HUES64 (cell line): ENCODE results near the gene CHST11.

Source experiments
- H3K27ac ChIP-seq: 2 replicates; pipeline ENCODE4 v1.7.0; 2013; ENCODE audit warnings: low read depth, low read length, inconsistent platforms
- H3K27me3 ChIP-seq: 2 replicates; pipeline ENCODE4 v1.6.1; 2013; ENCODE audit warnings: mild to moderate bottlenecking, low read length; ENCODE audit not compliant: insufficient read depth
- H3K36me3 ChIP-seq: 2 replicates; pipeline ENCODE4 v1.6.1; 2013; ENCODE audit warnings: mild to moderate bottlenecking, low read length; ENCODE audit not compliant: insufficient read depth
- H3K4me1 ChIP-seq: 2 replicates; pipeline ENCODE4 v1.6.1; 2013; ENCODE audit warnings: mild to moderate bottlenecking, low read length, moderate library complexity; ENCODE audit not compliant: insufficient read depth
- H3K4me3 ChIP-seq: 2 replicates; pipeline ENCODE4 v1.5.1; 2013; ENCODE audit warnings: mild to moderate bottlenecking, low read length, moderate library complexity
- H3K9ac ChIP-seq: 2 replicates; pipeline ENCODE4 v1.6.1; 2013; ENCODE audit warnings: mild to moderate bottlenecking, low read depth, low read length
- H3K9me3 ChIP-seq: 2 replicates; pipeline ENCODE4 v1.6.1; 2013; ENCODE audit warnings: low read depth, low read length; ENCODE audit not compliant: insufficient read depth
- WGBS: fragments of 150-250, 120-280 bp; methylation state at CpG from one replicate; pipeline ENCODE4 v1.1.7; 2013; ENCODE audit warnings: missing lambda C conversion rate; 5-methylcytosine and 5-hydroxymethylcytosine counted together

The CHST11 gene

GRCh38 chr12:104482748-104483147 is 26.0 kb downstream of the CHST11 start:
- WGBS = 92% methylated on average over 4 of the region's 4 CpGs
- Histone ChIP-seq H3K9me3 (no peaks in the 10 kb centered on the region), H3K9ac (no peak overlapping the region), H3K27ac (no peak overlapping the region), H3K4me1 (no peaks in the 10 kb centered on the region), H3K4me3 (no peak overlapping the region), H3K36me3 (no peaks in the 10 kb centered on the region), H3K27me3 (no peaks in the 10 kb centered on the region)

GRCh38 chr12:104484079-104484478 is 27.3 kb downstream of the CHST11 start:
- Histone ChIP-seq H3K4me3 (no peak overlapping the region), H3K9ac (no peak overlapping the region), H3K27ac (no peak overlapping the region), H3K27me3 (no peaks in the 10 kb centered on the region), H3K36me3 (no peaks in the 10 kb centered on the region), H3K9me3 (no peaks in the 10 kb centered on the region), H3K4me1 (no peaks in the 10 kb centered on the region)
- 91% methylated on average over 2 of the region's 2 CpGs for WGBS

- Histone ChIP-seq H3K4me1 (no peaks in the 10 kb centered on the region), H3K27me3 (no peaks in the 10 kb centered on the region), H3K9me3 (no peaks in the 10 kb centered on the region), H3K27ac (no peak overlapping the region), H3K4me3 (no peak overlapping the region), H3K36me3 (no peaks in the 10 kb centered on the region), H3K9ac (no peak overlapping the region)
- 90% methylated on average over 13 of the region's 13 CpGs for WGBS
These were observed 29.1 kb downstream of the CHST11 start for GRCh38 chr12:104485651-104486362.

- 92% methylated on average over 7 of the region's 7 CpGs for WGBS
- no peaks in the 10 kb centered on the region for H3K4me1 ChIP-seq
- H3K4me3 ChIP-seq = no peak overlapping the region
- H3K27ac ChIP-seq = no peak overlapping the region
- no peak overlapping the region for H3K9ac ChIP-seq
- no peaks in the 10 kb centered on the region for H3K27me3 ChIP-seq
- no peaks in the 10 kb centered on the region for H3K9me3 ChIP-seq
- no peaks in the 10 kb centered on the region for H3K36me3 ChIP-seq
These were observed 29.6 kb downstream of the CHST11 start for GRCh38 chr12:104486363-104486750.

GRCh38 chr12:104486943-104487819 is 30.4 kb downstream of the CHST11 start:
- WGBS = 91% methylated on average over 8 of the region's 9 CpGs
- H3K9me3 ChIP-seq = no peaks in the 10 kb centered on the region
- H3K27me3 ChIP-seq = no peaks in the 10 kb centered on the region
- no peak overlapping the region for H3K27ac ChIP-seq
- no peaks in the 10 kb centered on the region for H3K4me1 ChIP-seq
- no peak overlapping the region for H3K9ac ChIP-seq
- H3K4me3 ChIP-seq = no peak overlapping the region
- no peaks in the 10 kb centered on the region for H3K36me3 ChIP-seq

GRCh38 chr12:104488374-104488773 is 31.6 kb downstream of the CHST11 start:
- H3K9me3 ChIP-seq = no peaks in the 10 kb centered on the region
- no peaks in the 10 kb centered on the region for H3K27me3 ChIP-seq
- H3K27ac ChIP-seq = no peak overlapping the region
- no peaks in the 10 kb centered on the region for H3K4me1 ChIP-seq
- whole genome bisulfite sequencing = 93% methylated on average over 13 of the region's 13 CpGs
- no peak overlapping the region for H3K4me3 ChIP-seq
- H3K9ac ChIP-seq = no peak overlapping the region
- H3K36me3 ChIP-seq = no peaks in the 10 kb centered on the region

GRCh38 chr12:104490186-104490585 is 33.4 kb downstream of the CHST11 start:
- H3K4me3 ChIP-seq = no peak overlapping the region
- no peaks in the 10 kb centered on the region for H3K9me3 ChIP-seq
- WGBS = 100% methylated on average over 1 of the region's 4 CpGs
- no peaks in the 10 kb centered on the region for H3K4me1 ChIP-seq
- no peak overlapping the region for H3K9ac ChIP-seq
- no peaks in the 10 kb centered on the region for H3K27me3 ChIP-seq
- H3K36me3 ChIP-seq = no peaks in the 10 kb centered on the region
- no peak overlapping the region for H3K27ac ChIP-seq

GRCh38 chr12:104490850-104491249 is 34.1 kb downstream of the CHST11 start:
- Histone ChIP-seq H3K9me3 (no peaks in the 10 kb centered on the region), H3K4me1 (no peaks in the 10 kb centered on the region), H3K36me3 (no peaks in the 10 kb centered on the region), H3K27ac (no peak overlapping the region), H3K4me3 (no peak overlapping the region), H3K27me3 (no peaks in the 10 kb centered on the region), H3K9ac (no peak overlapping the region)
- 63% methylated on average over 2 of the region's 3 CpGs for WGBS

GRCh38 chr12:104493496-104493895 is 36.7 kb downstream of the CHST11 start:
- 91% methylated on average over 7 of the region's 7 CpGs for WGBS
- Histone ChIP-seq H3K4me3 (no peak overlapping the region), H3K4me1 (no peaks in the 10 kb centered on the region), H3K9ac (no peak overlapping the region), H3K27ac (no peak overlapping the region), H3K36me3 (no peaks in the 10 kb centered on the region), H3K27me3 (no peaks in the 10 kb centered on the region), H3K9me3 (no peaks in the 10 kb centered on the region)

- WGBS = 82% methylated on average over 13 of the region's 13 CpGs
- Histone ChIP-seq H3K9me3 (no peaks in the 10 kb centered on the region), H3K4me3 (no peak overlapping the region), H3K4me1 (no peaks in the 10 kb centered on the region), H3K27ac (no peak overlapping the region), H3K36me3 (no peaks in the 10 kb centered on the region), H3K9ac (no peak overlapping the region), H3K27me3 (no peaks in the 10 kb centered on the region)
These were observed 37.5 kb downstream of the CHST11 start for GRCh38 chr12:104494137-104494792.

GRCh38 chr12:104494793-104495158 is 38.0 kb downstream of the CHST11 start:
- Histone ChIP-seq H3K27me3 (no peaks in the 10 kb centered on the region), H3K36me3 (no peaks in the 10 kb centered on the region), H3K4me3 (no peak overlapping the region), H3K9me3 (no peaks in the 10 kb centered on the region), H3K9ac (no peak overlapping the region), H3K4me1 (peaks cover 4% of the 10 kb centered on the region), H3K27ac (no peak overlapping the region)
- 95% methylated on average over 5 of the region's 5 CpGs for WGBS
